Posterior vena cava (tissue), 2 donors: Measurements from ENCODE around the gene GRK4. TPM values are rescaled to one million over a fixed set of nuclear protein-coding genes. Genes with fewer than 3 reads are reported as not detected.
"Not testable (repeated sequence)": the region's sequence is repeated elsewhere in the genome, so short reads cannot be mapped to it uniquely, and the experiment has no call there.

Source experiments
- DNase-seq: peaks from one replicate; pipeline ENCODE4 v3.0.0-alpha.2; 2020; ENCODE audit warnings: low spot score
- intact Hi-C, 2 donors: fragments of 100-400 bp; cut with DNase I; formaldehyde crosslinking; loops; one replicate each; pipeline versions ENCODE4 v1.14.1 to v1.14.2; 2022 to 2023
- total RNA-seq, 2 donors: library from RNA; stranded (reverse); fragmentation: NEBNext Ultra II Directional; extraction: Animal tissue kit (Norgen Biotek cat#: 25700); gene quantifications; one replicate each; pipeline ENCODE4 v1.2.1, GENCODE V29; 2021
- donor health status: DM: yes; HTN: yes; CAD: no.
- donor health status: DM: yes; HTN: yes; CAD: no.

GRK4 gene
- total RNA-seq, 2 donors from 2014 or later = 5.6 to 8.0 TPM

GRCh38 chr4:3044870-3045819 lies 81.8 kb downstream of the GRK4 start:
- peak; percentile 92 for DNase-seq
- intact Hi-C loops = no loop called here

GRCh38 chr4:3046162-3046561 lies 82.8 kb downstream of the GRK4 start:
- intact Hi-C loops = no loop called here
- no peak for DNase-seq

GRCh38 chr4:3046623-3047022 lies 83.3 kb downstream of the GRK4 start:
- intact Hi-C loops = no loop called here
- DNase-seq = no peak

GRCh38 chr4:3047464-3048286 lies 84.3 kb downstream of the GRK4 start:
- peak; percentile 74 for DNase-seq
- intact Hi-C loops = no loop called here

GRCh38 chr4:3051141-3051897 lies 87.9 kb downstream of the GRK4 start:
- intact Hi-C loops, DNase-seq: not testable (repeated sequence)

- intact Hi-C loops = no loop called here
- no peak for DNase-seq
Measured at GRCh38 chr4:3054169-3054759, 90.9 kb downstream of the GRK4 start.

GRCh38 chr4:3059943-3060342 lies 96.6 kb downstream of the GRK4 start:
- DNase-seq = no peak
- intact Hi-C loops = loop anchor here in 1 of 2 donors (2.0 to 5.0 kb wide), 2 partner anchors 37 to 167 kb away; no protein-coding TSS in a partner anchor

GRCh38 chr4:3060946-3061345 lies 97.6 kb downstream of the GRK4 start:
- no peak for DNase-seq
- intact Hi-C loops = loop anchor here in 1 of 2 donors (2.0 kb wide), 1 partner anchor 36 kb away; no protein-coding TSS in a partner anchor

GRCh38 chr4:3062471-3062870 lies 99.1 kb downstream of the GRK4 start:
- DNase-seq = no peak
- intact Hi-C loops = no loop called here

GRCh38 chr4:3065551-3065950 lies 102.2 kb downstream of the GRK4 start:
- intact Hi-C loops = no loop called here
- DNase-seq = no peak

- DNase-seq = no peak
- intact Hi-C loops = loop anchor here in 1 of 2 donors (1.0 kb wide), 1 partner anchor 25 kb away; no protein-coding TSS in a partner anchor
Measured at GRCh38 chr4:3066836-3067400, 103.5 kb downstream of the GRK4 start.

- intact Hi-C loops = loop anchor here in 1 of 2 donors (1.0 kb wide), 1 partner anchor 25 kb away; no protein-coding TSS in a partner anchor
- DNase-seq = no peak
Measured at GRCh38 chr4:3067473-3068001, 104.2 kb downstream of the GRK4 start.

GRCh38 chr4:3069661-3070199 lies 106.4 kb downstream of the GRK4 start:
- intact Hi-C loops = no loop called here
- DNase-seq = no peak

GRCh38 chr4:3070709-3071500 lies 107.5 kb downstream of the GRK4 start:
- intact Hi-C loops = no loop called here
- DNase-seq = no peak

- DNase-seq = no peak
- intact Hi-C loops = no loop called here
Measured at GRCh38 chr4:3071811-3072210, 108.4 kb downstream of the GRK4 start.

GRCh38 chr4:3073158-3074077 lies 110.0 kb downstream of the GRK4 start:
- intact Hi-C loops = no loop called here
- no peak for DNase-seq
